Neural cell (in vitro differentiated cells): Measurements from ENCODE around the gene CST9.

Source experiments
- CTCF ChIP-seq: fragments of 450-650 bp; IDR thresholded peaks from 2 replicates; pipeline ENCODE4 v1.5.1; 2014; ENCODE audit warnings: antibody characterized with exemption, mild to moderate bottlenecking, moderate library complexity; ENCODE audit not compliant: poor library complexity, severe bottlenecking
- EP300 ChIP-seq: fragments of 450-650 bp; conservative IDR thresholded peaks from 2 replicates; pipeline ENCODE4 v1.6.1; 2014; ENCODE audit warnings: antibody characterized with exemption, mild to moderate bottlenecking, moderate library complexity; ENCODE audit not compliant: poor library complexity, severe bottlenecking
- EZH2 ChIP-seq: fragments of 200-600, 300-800 bp; shearing (Covaris generic), sonication (generic); IDR thresholded peaks from 2 replicates; pipeline ENCODE4 v1.6.1; 2014; ENCODE audit warnings: antibody characterized with exemption, low read length, borderline replicate concordance, mild to moderate bottlenecking; ENCODE audit not compliant: insufficient read depth, poor library complexity, severe bottlenecking
- POLR2AphosphoS5 ChIP-seq: IDR thresholded peaks from 2 replicates; pipeline ENCODE4 v1.6.1; 2012
- REST ChIP-seq: IDR thresholded peaks from 2 replicates; pipeline ENCODE4 v1.6.1; 2012; ENCODE audit warnings: borderline replicate concordance
- TAF1 ChIP-seq: IDR thresholded peaks from 2 replicates; pipeline ENCODE4 v1.6.1; 2012; ENCODE audit warnings: low read depth

GRCh38 chr20:23596579-23597250 is 9.0 kb downstream of the CST9 start:
- no peak for TF ChIP-seq POLR2AphosphoS5
- TF ChIP-seq TAF1 = no peak
- TF ChIP-seq REST = no peak
- no peak for TF ChIP-seq EZH2
- TF ChIP-seq CTCF = no peak
- TF ChIP-seq EP300 = no peak
